ENCODE data around the gene C14orf132.

Gene C14orf132

GRCh38 chr14:96084796-96085195, 45.6 kb downstream of the C14orf132 start:
- DNase-seq = no peak

GRCh38 chr14:96085369-96085768, 46.2 kb downstream of the C14orf132 start:
- no peak for DNase-seq

- DNase-seq = no peak
Observed at GRCh38 chr14:96086032-96086431, 46.9 kb downstream of the C14orf132 start.

GRCh38 chr14:96086574-96087077, 47.5 kb downstream of the C14orf132 start:
- DNase-seq = no peak

- DNase-seq = no peak
Observed at GRCh38 chr14:96088074-96088473, 48.9 kb downstream of the C14orf132 start.

- DNase-seq = no peak
Observed at GRCh38 chr14:96088481-96088880, 49.3 kb downstream of the C14orf132 start.

GRCh38 chr14:96088911-96089310, 49.7 kb downstream of the C14orf132 start:
- no peak for DNase-seq

- no peak for DNase-seq
Observed at GRCh38 chr14:96089401-96089800, 50.2 kb downstream of the C14orf132 start.

- DNase-seq = peak; percentile 100
Observed at GRCh38 chr14:96090441-96091148, 51.4 kb downstream of the C14orf132 start.

GRCh38 chr14:96091149-96091693, 52.1 kb downstream of the C14orf132 start:
- DNase-seq = no peak

GRCh38 chr14:96091941-96092411, 52.8 kb downstream of the C14orf132 start:
- no peak for DNase-seq

GRCh38 chr14:96092936-96093335, 53.8 kb downstream of the C14orf132 start:
- DNase-seq = no peak

- no peak for DNase-seq
Observed at GRCh38 chr14:96094211-96094610, 55.0 kb downstream of the C14orf132 start.

GRCh38 chr14:96094656-96095055, 55.5 kb downstream of the C14orf132 start:
- no peak for DNase-seq

GRCh38 chr14:96095058-96095457, 55.9 kb downstream of the C14orf132 start:
- DNase-seq = no peak

GRCh38 chr14:96095581-96096476, 56.7 kb downstream of the C14orf132 start:
- peak; percentile 60 for DNase-seq

GRCh38 chr14:96096639-96097610, 57.8 kb downstream of the C14orf132 start:
- DNase-seq = no peak

GRCh38 chr14:96097752-96098151, 58.6 kb downstream of the C14orf132 start:
- no peak for DNase-seq

- DNase-seq = peak; percentile 74
Observed at GRCh38 chr14:96098309-96098998, 59.3 kb downstream of the C14orf132 start.

GRCh38 chr14:96098999-96099335, 59.8 kb downstream of the C14orf132 start:
- no peak for DNase-seq
